HEK293 (cell line): Measurements from ENCODE around the gene AADAT.

Experiments used
- CTCF ChIA-PET: fragments of 350-600 bp; formaldehyde crosslinking; extraction: SDS; loops from one replicate; lab custom pipeline; 2021; ENCODE audit warnings: antibody characterized with exemption; lab: Yijun Ruan, JAX
- POLR2A ChIA-PET: fragments of 300-600 bp; formaldehyde crosslinking; extraction: SDS; loops from one replicate; lab custom pipeline; 2020; ENCODE audit warnings: antibody characterized with exemption, inconsistent platforms; lab: Yijun Ruan, JAX
- H3K27ac ChIP-seq: fragments of 200-500 bp; sonication (Bioruptor generic); 2 replicates; pipeline ENCODE4 v1.5.1; 2014; ENCODE audit warnings: low read depth, low read length, control low read depth, inconsistent platforms; ENCODE audit errors: extremely low read depth
- H3K36me3 ChIP-seq, 2 experiments: fragments of 200-500 bp in 1 of 2; sonication (Bioruptor generic) in 1 of 2; 1 replicate in 1 of 2; 2 replicates in 1 of 2; pipeline ENCODE4 v1.5.1; 2014 to 2017; ENCODE audit warnings: inconsistent platforms in 2 of 2, low read length in 2 of 2; ENCODE audit not compliant: control insufficient read depth in 2 of 2, insufficient read depth in 1 of 2
- H3K4me1 ChIP-seq: fragments of 200-500 bp; sonication (Bioruptor generic); 2 replicates; pipeline ENCODE4 v1.5.1; 2014; ENCODE audit warnings: mild to moderate bottlenecking, low read length, inconsistent platforms; ENCODE audit not compliant: control insufficient read depth, insufficient read depth
- H3K4me3 ChIP-seq: 2 replicates; pipeline ENCODE4 v1.5.1; 2011; ENCODE audit warnings: low read depth, mild to moderate bottlenecking, control low read depth, low read length, moderate library complexity
- H3K9me3 ChIP-seq: fragments of 200-500 bp; sonication (Bioruptor generic); 2 replicates; pipeline ENCODE4 v1.5.1; 2014; ENCODE audit warnings: low read depth, low read length, inconsistent platforms; ENCODE audit not compliant: control insufficient read depth, insufficient read depth
- BCL11A ChIP-seq: fragments of 450-650 bp; formaldehyde crosslinking; IDR thresholded peaks from 2 replicates; pipeline ENCODE4 v1.5.1; 2016; ENCODE audit warnings: low read depth, missing biosample characterization, missing genetic modification characterization
- GLIS2 ChIP-seq: fragments of 450-650 bp; formaldehyde crosslinking; IDR thresholded peaks from 2 replicates; pipeline ENCODE4 v1.5.1; 2016; ENCODE audit warnings: missing biosample characterization, missing genetic modification characterization
- REPIN1 ChIP-seq: fragments of 450-650 bp; formaldehyde crosslinking; IDR thresholded peaks from 2 replicates; pipeline ENCODE4 v1.5.1; 2017; ENCODE audit warnings: missing biosample characterization, missing genetic modification characterization, low read depth
- SETDB1 ChIP-seq: IDR thresholded peaks from one replicate; pipeline ENCODE4 v1.6.1; 2017; ENCODE audit warnings: mild to moderate bottlenecking, low read length, moderate library complexity, mixed read lengths; ENCODE audit not compliant: insufficient read length
- SP2 ChIP-seq: fragments of 450-650 bp; formaldehyde crosslinking; IDR thresholded peaks from 2 replicates; pipeline ENCODE4 v1.5.1; 2016; ENCODE audit warnings: missing biosample characterization, missing genetic modification characterization
- YY2 ChIP-seq: fragments of 450-650 bp; formaldehyde crosslinking; IDR thresholded peaks from 2 replicates; pipeline ENCODE4 v1.5.1; 2016; ENCODE audit warnings: missing biosample characterization, missing genetic modification characterization
- ZBTB17 ChIP-seq: fragments of 450-650 bp; formaldehyde crosslinking; IDR thresholded peaks from 2 replicates; pipeline ENCODE4 v1.5.1; 2016; ENCODE audit warnings: missing biosample characterization, missing genetic modification characterization
- ZEB2 ChIP-seq: fragments of 450-650 bp; formaldehyde crosslinking; IDR thresholded peaks from 2 replicates; pipeline ENCODE4 v1.5.1; 2016; ENCODE audit warnings: missing biosample characterization, missing genetic modification characterization
- ZFHX2 ChIP-seq: fragments of 450-650 bp; formaldehyde crosslinking; conservative IDR thresholded peaks from 2 replicates; pipeline ENCODE4 v1.5.1; 2016; ENCODE audit warnings: missing biosample characterization, missing genetic modification characterization
- ZFP37 ChIP-seq: fragments of 450-650 bp; formaldehyde crosslinking; IDR thresholded peaks from 2 replicates; pipeline ENCODE4 v1.5.1; 2016; ENCODE audit warnings: missing biosample characterization, missing genetic modification characterization
- ZFP69B ChIP-seq: fragments of 450-650 bp; formaldehyde crosslinking; IDR thresholded peaks from 2 replicates; pipeline ENCODE4 v1.5.1; 2016; ENCODE audit warnings: missing biosample characterization, missing genetic modification characterization
- ZNF175 ChIP-seq: fragments of 450-650 bp; formaldehyde crosslinking; IDR thresholded peaks from 2 replicates; pipeline ENCODE4 v1.5.1; 2016; ENCODE audit warnings: missing biosample characterization, missing genetic modification characterization
- ZNF292 ChIP-seq: fragments of 450-650 bp; formaldehyde crosslinking; IDR thresholded peaks from 2 replicates; pipeline ENCODE4 v1.5.1; 2016; ENCODE audit warnings: low read depth, missing biosample characterization, missing genetic modification characterization, borderline replicate concordance
- ZNF510 ChIP-seq: fragments of 450-650 bp; formaldehyde crosslinking; IDR thresholded peaks from 2 replicates; pipeline ENCODE4 v1.5.1; 2018; ENCODE audit warnings: mild to moderate bottlenecking, missing genetic modification characterization, missing biosample characterization; ENCODE audit not compliant: insufficient replicate concordance
- ZNF561 ChIP-seq: fragments of 450-650 bp; IDR thresholded peaks from 2 replicates; pipeline ENCODE4 v1.5.1; 2018; ENCODE audit warnings: missing biosample characterization, missing genetic modification characterization, borderline replicate concordance
- ZNF600 ChIP-seq: fragments of 450-650 bp; formaldehyde crosslinking; IDR thresholded peaks from 2 replicates; pipeline ENCODE4 v1.5.1; 2016; ENCODE audit warnings: missing biosample characterization, missing genetic modification characterization
- ZNF660 ChIP-seq: fragments of 450-650 bp; IDR thresholded peaks from 2 replicates; pipeline ENCODE4 v1.5.1; 2018; ENCODE audit warnings: missing biosample characterization, mild to moderate bottlenecking, missing genetic modification characterization
- ZNF76 ChIP-seq: fragments of 450-650 bp; formaldehyde crosslinking; IDR thresholded peaks from 2 replicates; pipeline ENCODE4; 2016; ENCODE audit warnings: low read depth, missing biosample characterization, missing genetic modification characterization, borderline replicate concordance
- ZXDB ChIP-seq: fragments of 450-650 bp; formaldehyde crosslinking; IDR thresholded peaks from 2 replicates; pipeline ENCODE4 v1.5.1; 2016; ENCODE audit warnings: missing biosample characterization, missing genetic modification characterization
- TF ChIP-seq, protein P1 (sequence below): fragments of 450-650 bp; formaldehyde crosslinking; IDR thresholded peaks from 2 replicates; pipeline ENCODE4 v1.5.1; 2016; ENCODE audit warnings: missing biosample characterization, missing genetic modification characterization
- TF ChIP-seq, protein P2 (sequence below): fragments of 450-650 bp; formaldehyde crosslinking; IDR thresholded peaks from 2 replicates; pipeline ENCODE4 v1.5.1; 2017; ENCODE audit warnings: missing biosample characterization, missing genetic modification characterization
- TF ChIP-seq, protein P3 (sequence below): fragments of 450-650 bp; formaldehyde crosslinking; IDR thresholded peaks from 2 replicates; pipeline ENCODE4 v1.5.1; 2017; ENCODE audit warnings: missing biosample characterization, mild to moderate bottlenecking, missing genetic modification characterization, moderate library complexity
- TF ChIP-seq, protein P4 (sequence below): fragments of 450-650 bp; formaldehyde crosslinking; IDR thresholded peaks from 2 replicates; pipeline ENCODE4 v1.5.1; 2016; ENCODE audit warnings: missing biosample characterization, missing genetic modification characterization
- TF ChIP-seq, protein P5 (sequence below): fragments of 450-650 bp; formaldehyde crosslinking; IDR thresholded peaks from 2 replicates; pipeline ENCODE4 v1.5.1; 2016; ENCODE audit warnings: missing biosample characterization, missing genetic modification characterization, low read depth

Gene AADAT

DNA sequence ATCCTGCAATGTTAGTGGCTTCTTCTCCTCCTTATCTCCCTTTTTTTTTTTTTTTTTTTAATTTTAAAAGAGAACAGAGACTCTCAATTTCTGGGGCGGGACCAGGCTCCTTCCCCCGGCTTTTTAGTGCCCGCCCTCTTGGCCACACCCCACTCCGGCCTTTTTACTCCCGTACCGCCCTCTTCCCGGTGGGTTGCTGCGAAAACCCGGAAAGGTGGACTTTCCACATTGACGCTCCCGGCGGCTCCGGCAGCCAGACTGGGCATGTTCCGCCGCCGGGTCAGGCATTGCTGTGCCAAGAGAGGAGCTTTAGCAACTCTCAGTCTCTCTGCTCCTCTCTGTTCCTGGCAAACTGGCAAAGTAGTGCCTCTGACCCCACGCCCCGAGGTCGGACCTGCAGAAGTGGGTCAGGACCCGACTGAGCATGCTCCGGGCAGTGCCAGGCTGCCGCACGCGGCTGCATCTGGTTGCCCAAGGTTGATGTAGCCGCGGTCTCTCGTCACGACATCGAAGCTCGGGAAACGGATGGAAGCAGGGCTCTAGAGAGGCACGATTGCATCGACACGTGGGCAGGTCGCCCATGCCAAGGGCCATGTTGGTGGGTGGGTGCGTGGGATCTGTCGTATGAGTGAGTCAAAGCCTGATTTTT lies 62.5 kb downstream of the AADAT start (continued):
- TF ChIP-seq, protein P1, sequence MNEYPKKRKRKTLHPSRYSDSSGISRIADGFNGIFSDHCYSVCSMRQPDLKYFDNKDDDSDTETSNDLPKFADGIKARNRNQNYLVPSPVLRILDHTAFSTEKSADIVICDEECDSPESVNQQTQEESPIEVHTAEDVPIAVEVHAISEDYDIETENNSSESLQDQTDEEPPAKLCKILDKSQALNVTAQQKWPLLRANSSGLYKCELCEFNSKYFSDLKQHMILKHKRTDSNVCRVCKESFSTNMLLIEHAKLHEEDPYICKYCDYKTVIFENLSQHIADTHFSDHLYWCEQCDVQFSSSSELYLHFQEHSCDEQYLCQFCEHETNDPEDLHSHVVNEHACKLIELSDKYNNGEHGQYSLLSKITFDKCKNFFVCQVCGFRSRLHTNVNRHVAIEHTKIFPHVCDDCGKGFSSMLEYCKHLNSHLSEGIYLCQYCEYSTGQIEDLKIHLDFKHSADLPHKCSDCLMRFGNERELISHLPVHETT (tag by site-specific recombination): peak; percentile 50; the same call in 1 of the 2 replicates
- TF ChIP-seq ZFP37 (tag by site-specific recombination) (peak; percentile 47; the same call in 1 of the 2 replicates), BCL11A (tag by site-specific recombination) (0 out of 2 replicates have a peak, but pooled peaks have one; percentile 56), ZNF175 (tag by site-specific recombination) (no peak), SP2 (peak; percentile 76), SETDB1 (peak; percentile 72), ZBTB17 (peak; percentile 97), ZEB2 (tag by site-specific recombination) (peak; percentile 71), YY2 (no peak), ZNF292 (no peak), ZNF510 (tag by site-specific recombination) (no peak)
- TF ChIP-seq, protein P2, sequence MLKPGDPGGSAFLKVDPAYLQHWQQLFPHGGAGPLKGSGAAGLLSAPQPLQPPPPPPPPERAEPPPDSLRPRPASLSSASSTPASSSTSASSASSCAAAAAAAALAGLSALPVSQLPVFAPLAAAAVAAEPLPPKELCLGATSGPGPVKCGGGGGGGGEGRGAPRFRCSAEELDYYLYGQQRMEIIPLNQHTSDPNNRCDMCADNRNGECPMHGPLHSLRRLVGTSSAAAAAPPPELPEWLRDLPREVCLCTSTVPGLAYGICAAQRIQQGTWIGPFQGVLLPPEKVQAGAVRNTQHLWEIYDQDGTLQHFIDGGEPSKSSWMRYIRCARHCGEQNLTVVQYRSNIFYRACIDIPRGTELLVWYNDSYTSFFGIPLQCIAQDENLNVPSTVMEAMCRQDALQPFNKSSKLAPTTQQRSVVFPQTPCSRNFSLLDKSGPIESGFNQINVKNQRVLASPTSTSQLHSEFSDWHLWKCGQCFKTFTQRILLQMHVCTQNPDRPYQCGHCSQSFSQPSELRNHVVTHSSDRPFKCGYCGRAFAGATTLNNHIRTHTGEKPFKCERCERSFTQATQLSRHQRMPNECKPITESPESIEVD (tag by site-specific recombination): no peak
- TF ChIP-seq, protein P3, sequence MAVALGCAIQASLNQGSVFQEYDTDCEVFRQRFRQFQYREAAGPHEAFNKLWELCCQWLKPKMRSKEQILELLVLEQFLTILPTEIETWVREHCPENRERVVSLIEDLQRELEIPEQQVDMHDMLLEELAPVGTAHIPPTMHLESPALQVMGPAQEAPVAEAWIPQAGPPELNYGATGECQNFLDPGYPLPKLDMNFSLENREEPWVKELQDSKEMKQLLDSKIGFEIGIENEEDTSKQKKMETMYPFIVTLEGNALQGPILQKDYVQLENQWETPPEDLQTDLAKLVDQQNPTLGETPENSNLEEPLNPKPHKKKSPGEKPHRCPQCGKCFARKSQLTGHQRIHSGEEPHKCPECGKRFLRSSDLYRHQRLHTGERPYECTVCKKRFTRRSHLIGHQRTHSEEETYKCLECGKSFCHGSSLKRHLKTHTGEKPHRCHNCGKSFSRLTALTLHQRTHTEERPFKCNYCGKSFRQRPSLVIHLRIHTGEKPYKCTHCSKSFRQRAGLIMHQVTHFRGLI (tag by site-specific recombination): no peak

DNA sequence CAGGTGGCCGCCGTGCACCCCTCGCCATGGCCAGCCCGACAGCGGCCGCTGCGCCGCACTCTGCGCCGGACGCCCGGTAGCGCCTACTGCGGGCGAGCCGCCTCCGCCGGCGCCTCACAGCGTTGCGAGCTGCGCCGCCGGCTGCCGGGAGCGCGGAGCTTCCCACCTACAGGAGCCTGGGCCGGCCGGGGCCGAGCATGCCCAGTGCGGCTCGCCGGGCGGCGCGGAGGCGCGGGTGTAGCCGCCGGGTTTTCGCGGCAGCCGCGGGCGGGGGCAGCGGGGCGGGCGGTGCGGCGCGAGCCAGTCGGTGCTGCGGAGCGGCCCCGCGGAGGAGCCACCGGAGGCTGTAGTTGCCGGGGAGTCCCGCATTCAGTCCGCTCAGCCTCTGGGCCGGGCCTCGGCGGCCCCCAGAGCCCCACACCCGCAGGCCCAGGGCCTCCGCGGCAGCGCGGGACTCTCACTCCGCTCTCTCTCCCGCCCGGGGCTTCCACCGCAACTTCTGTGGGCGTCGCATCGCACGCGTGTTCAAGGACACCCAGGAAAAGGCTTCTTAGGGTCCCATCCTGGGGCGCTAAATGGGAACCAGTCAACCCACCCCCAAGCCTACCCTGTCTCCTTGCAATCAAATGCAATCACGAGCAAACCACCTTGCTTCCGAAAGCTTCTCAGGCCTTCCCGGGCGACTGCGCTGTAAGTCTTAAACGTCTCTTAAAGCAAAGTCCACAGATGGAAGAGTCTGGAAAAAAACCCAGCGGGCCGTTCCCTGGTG lies 63.3 kb downstream of the AADAT start, which contains the start of gene MFAP3L:
MFAP3L (minus strand) TSS at position 143 of the 769 bp plus-strand sequence. CDS start 20,518 bp downstream, outside the sequence.
- Histone ChIP-seq H3K27ac (peak within 1 kb of the TSS; percentile 78), H3K4me1 (no peaks in the 10 kb centered on the region), H3K9me3 (no peaks in the 10 kb centered on the region), H3K36me3 (no peaks in the 10 kb centered on the region), H3K4me3 (peak within 1 kb of the TSS; percentile 68)
- ChIA-PET POLR2A (interaction anchor here (0.5 to 1.4 kb wide), 7 partner anchors 12 to 413 kb away, joined by 3 to 8 read pairs (median 4); no protein-coding TSS in a partner anchor), CTCF (interaction anchor here (0.5 to 2.4 kb wide), 2 partner anchors 59 to 216 kb away, joined by 4 to 10 read pairs; no protein-coding TSS in a partner anchor)
- peak; percentile 45 for TF ChIP-seq ZNF600 (tag by site-specific recombination)
- TF ChIP-seq ZNF660 (tag by site-specific recombination): peak; percentile 65; the same call in 1 of the 2 replicates
- TF ChIP-seq GLIS2 (tag by site-specific recombination): peak; percentile 52; the same call in 1 of the 2 replicates
- TF ChIP-seq ZFHX2: peak; percentile 20; the same call in 1 of the 2 replicates
- 0 out of 2 replicates have a peak, but pooled peaks have one; percentile 40 for TF ChIP-seq ZNF76
- TF ChIP-seq, protein P4, sequence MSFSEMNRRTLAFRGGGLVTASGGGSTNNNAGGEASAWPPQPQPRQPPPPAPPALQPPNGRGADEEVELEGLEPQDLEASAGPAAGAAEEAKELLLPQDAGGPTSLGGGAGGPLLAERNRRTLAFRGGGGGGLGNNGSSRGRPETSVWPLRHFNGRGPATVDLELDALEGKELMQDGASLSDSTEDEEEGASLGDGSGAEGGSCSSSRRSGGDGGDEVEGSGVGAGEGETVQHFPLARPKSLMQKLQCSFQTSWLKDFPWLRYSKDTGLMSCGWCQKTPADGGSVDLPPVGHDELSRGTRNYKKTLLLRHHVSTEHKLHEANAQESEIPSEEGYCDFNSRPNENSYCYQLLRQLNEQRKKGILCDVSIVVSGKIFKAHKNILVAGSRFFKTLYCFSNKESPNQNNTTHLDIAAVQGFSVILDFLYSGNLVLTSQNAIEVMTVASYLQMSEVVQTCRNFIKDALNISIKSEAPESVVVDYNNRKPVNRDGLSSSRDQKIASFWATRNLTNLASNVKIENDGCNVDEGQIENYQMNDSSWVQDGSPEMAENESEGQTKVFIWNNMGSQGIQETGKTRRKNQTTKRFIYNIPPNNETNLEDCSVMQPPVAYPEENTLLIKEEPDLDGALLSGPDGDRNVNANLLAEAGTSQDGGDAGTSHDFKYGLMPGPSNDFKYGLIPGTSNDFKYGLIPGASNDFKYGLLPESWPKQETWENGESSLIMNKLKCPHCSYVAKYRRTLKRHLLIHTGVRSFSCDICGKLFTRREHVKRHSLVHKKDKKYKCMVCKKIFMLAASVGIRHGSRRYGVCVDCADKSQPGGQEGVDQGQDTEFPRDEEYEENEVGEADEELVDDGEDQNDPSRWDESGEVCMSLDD (tag by site-specific recombination): 0 out of 2 replicates have a peak, but pooled peaks have one; percentile 44
- no peak for TF ChIP-seq REPIN1
- peak; percentile 52; the same call in 1 of the 2 replicates for TF ChIP-seq ZFP69B (tag by site-specific recombination)
- TF ChIP-seq ZXDB (tag by site-specific recombination): peak; percentile 53; the same call in 1 of the 2 replicates
- peak; percentile 39; the same call in 1 of the 2 replicates for TF ChIP-seq ZNF561
- peak; percentile 52 for TF ChIP-seq SP2
- TF ChIP-seq, protein P5, sequence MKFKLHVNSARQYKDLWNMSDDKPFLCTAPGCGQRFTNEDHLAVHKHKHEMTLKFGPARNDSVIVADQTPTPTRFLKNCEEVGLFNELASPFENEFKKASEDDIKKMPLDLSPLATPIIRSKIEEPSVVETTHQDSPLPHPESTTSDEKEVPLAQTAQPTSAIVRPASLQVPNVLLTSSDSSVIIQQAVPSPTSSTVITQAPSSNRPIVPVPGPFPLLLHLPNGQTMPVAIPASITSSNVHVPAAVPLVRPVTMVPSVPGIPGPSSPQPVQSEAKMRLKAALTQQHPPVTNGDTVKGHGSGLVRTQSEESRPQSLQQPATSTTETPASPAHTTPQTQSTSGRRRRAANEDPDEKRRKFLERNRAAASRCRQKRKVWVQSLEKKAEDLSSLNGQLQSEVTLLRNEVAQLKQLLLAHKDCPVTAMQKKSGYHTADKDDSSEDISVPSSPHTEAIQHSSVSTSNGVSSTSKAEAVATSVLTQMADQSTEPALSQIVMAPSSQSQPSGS: no peak
